Measurements from ENCODE around the gene SH3RF3.
A peak's percentile ranks its signal among the peaks of the same experiment; 100 is the strongest.

SH3RF3 gene

DNA sequence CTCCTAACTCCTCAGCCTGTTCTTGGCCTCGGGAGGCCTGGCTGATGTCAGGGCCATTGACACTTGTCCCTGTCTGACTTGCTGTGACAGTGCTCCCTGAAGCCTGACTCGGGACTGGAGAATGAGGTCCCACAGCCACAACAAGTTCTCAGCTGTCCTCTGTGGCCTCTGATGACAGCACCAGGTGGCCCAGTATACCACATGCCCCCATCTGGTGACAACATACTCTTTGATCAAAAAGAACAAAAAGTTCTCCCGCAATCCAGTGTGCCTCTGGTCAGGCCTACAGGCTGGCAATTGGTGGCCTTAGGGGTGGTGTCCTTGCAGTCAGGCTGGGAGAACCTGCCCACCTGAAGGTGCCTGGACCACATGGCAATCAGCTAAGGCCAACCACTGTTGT lies 382.2 kb downstream of the SH3RF3 start:
- Histone ChIP-seq H3K27me3 (ENCODE audit: insufficient read depth, low read depth) (no peaks in the 10 kb centered on the region), H3K79me2 (ENCODE audit: insufficient read depth, low read depth) (no peaks in the 10 kb centered on the region), H3K4me1 (ENCODE audit: low read depth, poor library complexity, severe bottlenecking) (peaks cover 24% of the 10 kb centered on the region), H3K36me3 (ENCODE audit: insufficient read depth) (no peaks in the 10 kb centered on the region), H4K20me1 (ENCODE audit: insufficient read depth) (no peaks in the 10 kb centered on the region), H2AFZ (ENCODE audit: low read depth) (no peak overlapping the region), H3K4me2 (no peak overlapping the region), H3K4me3 (IDR thresholded peaks at IDR 0.05; ENCODE audit: insufficient read depth, low read depth, low read length) (no peak overlapping the region), H3K9ac (no peak overlapping the region), H3K27ac (no peak overlapping the region)
- TF ChIP-seq, protein P1, sequence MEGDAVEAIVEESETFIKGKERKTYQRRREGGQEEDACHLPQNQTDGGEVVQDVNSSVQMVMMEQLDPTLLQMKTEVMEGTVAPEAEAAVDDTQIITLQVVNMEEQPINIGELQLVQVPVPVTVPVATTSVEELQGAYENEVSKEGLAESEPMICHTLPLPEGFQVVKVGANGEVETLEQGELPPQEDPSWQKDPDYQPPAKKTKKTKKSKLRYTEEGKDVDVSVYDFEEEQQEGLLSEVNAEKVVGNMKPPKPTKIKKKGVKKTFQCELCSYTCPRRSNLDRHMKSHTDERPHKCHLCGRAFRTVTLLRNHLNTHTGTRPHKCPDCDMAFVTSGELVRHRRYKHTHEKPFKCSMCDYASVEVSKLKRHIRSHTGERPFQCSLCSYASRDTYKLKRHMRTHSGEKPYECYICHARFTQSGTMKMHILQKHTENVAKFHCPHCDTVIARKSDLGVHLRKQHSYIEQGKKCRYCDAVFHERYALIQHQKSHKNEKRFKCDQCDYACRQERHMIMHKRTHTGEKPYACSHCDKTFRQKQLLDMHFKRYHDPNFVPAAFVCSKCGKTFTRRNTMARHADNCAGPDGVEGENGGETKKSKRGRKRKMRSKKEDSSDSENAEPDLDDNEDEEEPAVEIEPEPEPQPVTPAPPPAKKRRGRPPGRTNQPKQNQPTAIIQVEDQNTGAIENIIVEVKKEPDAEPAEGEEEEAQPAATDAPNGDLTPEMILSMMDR (conservative IDR thresholded peaks at IDR 0.05; ENCODE audit: low read depth, low read length) = no peak

DNA sequence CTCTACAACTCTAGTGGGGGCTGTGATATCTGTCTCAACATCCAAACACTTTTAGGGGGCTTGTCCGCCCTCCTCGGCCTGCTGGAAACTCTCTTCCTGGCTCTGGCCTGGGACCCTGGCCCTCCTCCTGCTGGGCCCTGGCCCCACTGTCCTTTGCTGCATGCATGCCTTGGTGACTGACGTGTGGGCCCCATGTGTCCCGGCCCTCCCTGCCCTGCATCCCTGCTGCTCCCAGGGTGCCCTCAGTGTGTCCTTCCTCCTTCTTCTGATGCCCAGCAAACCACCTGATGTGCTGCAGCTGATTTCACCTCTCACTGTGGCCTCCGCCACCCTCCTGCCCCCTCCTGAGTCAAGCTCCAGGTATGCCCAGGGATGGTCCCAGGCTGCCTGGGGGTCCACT lies 383.1 kb downstream of the SH3RF3 start:
- H3K4me2 ChIP-seq = no peak overlapping the region
- no peak overlapping the region for H3K4me3 ChIP-seq (IDR thresholded peaks at IDR 0.05; ENCODE audit: insufficient read depth, low read depth, low read length)
- no peaks in the 10 kb centered on the region for H3K36me3 ChIP-seq (ENCODE audit: insufficient read depth)
- peaks cover 24% of the 10 kb centered on the region for H3K4me1 ChIP-seq (ENCODE audit: low read depth, poor library complexity, severe bottlenecking)
- no peak overlapping the region for H3K27ac ChIP-seq
- H2AFZ ChIP-seq (ENCODE audit: low read depth) = no peak overlapping the region
- H4K20me1 ChIP-seq (ENCODE audit: insufficient read depth) = no peaks in the 10 kb centered on the region
- H3K9ac ChIP-seq = no peak overlapping the region
- TF ChIP-seq, protein P1 (conservative IDR thresholded peaks at IDR 0.05; ENCODE audit: low read depth, low read length) = no peak
- no peaks in the 10 kb centered on the region for H3K27me3 ChIP-seq (ENCODE audit: insufficient read depth, low read depth)
- no peaks in the 10 kb centered on the region for H3K79me2 ChIP-seq (ENCODE audit: insufficient read depth, low read depth)

DNA sequence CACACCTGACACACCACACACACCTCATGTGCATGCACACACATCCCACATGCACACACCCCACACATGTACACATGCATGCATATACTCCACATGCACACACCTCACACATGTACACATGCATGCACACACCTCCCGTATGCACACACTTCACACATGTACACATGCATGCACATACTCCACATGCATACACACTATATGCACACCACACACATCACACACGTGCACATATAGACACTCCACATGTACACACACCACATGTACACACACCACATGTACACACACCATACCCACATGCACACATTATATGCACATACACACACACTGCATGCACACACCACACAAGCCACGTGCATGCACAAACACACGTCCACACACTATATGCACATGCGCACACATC lies 384.2 kb downstream of the SH3RF3 start:
- no peak overlapping the region for H3K4me3 ChIP-seq (IDR thresholded peaks at IDR 0.05; ENCODE audit: insufficient read depth, low read depth, low read length)
- no peaks in the 10 kb centered on the region for H3K36me3 ChIP-seq (ENCODE audit: insufficient read depth)
- H3K4me1 ChIP-seq (ENCODE audit: low read depth, poor library complexity, severe bottlenecking) = peaks cover 24% of the 10 kb centered on the region
- H4K20me1 ChIP-seq (ENCODE audit: insufficient read depth) = no peaks in the 10 kb centered on the region
- H3K9ac ChIP-seq = no peak overlapping the region
- no peak overlapping the region for H2AFZ ChIP-seq (ENCODE audit: low read depth)
- TF ChIP-seq, protein P1 (conservative IDR thresholded peaks at IDR 0.05; ENCODE audit: low read depth, low read length) = no peak
- peak overlapping the region; percentile 91; the same call in 1 of the 2 replicates for H3K27ac ChIP-seq
- no peaks in the 10 kb centered on the region for H3K79me2 ChIP-seq (ENCODE audit: insufficient read depth, low read depth)
- no peaks in the 10 kb centered on the region for H3K27me3 ChIP-seq (ENCODE audit: insufficient read depth, low read depth)
- peak overlapping the region; percentile 60; the same call in 1 of the 2 replicates for H3K4me2 ChIP-seq

DNA sequence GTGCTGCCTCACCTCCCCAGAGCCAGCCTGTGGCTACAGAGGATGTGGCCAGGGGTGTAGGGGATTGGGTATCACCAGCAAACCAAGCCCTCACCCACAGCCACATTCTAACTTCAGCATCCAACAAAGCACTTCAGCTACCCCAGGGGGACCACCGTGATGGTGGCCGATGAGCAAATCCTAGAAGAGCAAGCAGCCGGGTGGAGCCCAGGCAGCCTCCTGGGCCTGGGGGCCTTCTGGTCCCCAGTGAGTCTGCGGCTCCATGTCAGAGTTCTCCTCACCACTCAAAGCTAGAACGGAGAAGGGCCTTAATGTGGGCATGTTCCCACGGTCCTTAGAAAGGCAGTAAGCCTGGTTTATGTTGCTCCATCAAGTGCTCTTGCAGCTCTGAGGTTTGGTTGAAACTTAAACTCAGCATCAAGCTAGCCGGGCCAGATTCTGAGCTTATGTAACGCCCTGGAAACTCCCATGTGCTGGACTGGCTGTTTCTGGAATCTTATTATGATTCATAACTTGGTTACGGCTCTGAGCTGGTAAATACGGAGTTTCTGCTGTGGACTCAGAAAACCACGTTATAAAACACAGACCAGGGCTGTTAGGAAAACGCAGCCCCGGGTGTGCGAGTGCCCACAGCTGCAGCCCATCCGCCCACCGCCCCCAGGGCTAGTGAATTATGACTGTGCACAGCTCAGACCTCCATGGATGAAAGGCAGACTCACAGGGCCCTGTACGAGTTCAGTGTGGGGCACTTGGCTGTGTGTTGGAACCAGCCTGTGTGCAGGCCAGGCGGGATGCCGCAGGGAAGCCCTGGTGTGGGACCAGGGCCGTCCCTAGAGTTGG lies 385.0 kb downstream of the SH3RF3 start:
- Histone ChIP-seq H3K9ac (peak overlapping the region; percentile 63), H3K27ac (peak overlapping the region; percentile 91), H4K20me1 (ENCODE audit: insufficient read depth) (no peaks in the 10 kb centered on the region), H3K27me3 (ENCODE audit: insufficient read depth, low read depth) (no peaks in the 10 kb centered on the region), H2AFZ (ENCODE audit: low read depth) (peak overlapping the region; percentile 54; the same call in 1 of the 2 replicates), H3K79me2 (ENCODE audit: insufficient read depth, low read depth) (no peaks in the 10 kb centered on the region), H3K4me3 (IDR thresholded peaks at IDR 0.05; ENCODE audit: insufficient read depth, low read depth, low read length) (no peak overlapping the region), H3K4me2 (peak overlapping the region; percentile 60), H3K36me3 (ENCODE audit: insufficient read depth) (no peaks in the 10 kb centered on the region), H3K4me1 (ENCODE audit: low read depth, poor library complexity, severe bottlenecking) (peaks cover 24% of the 10 kb centered on the region)
- TF ChIP-seq, protein P1 (conservative IDR thresholded peaks at IDR 0.05; ENCODE audit: low read depth, low read length) = no peak

All from KMS-11 (cell line).